HG03045 (cell line): ENCODE results near the gene SNAPC2.
A peak's percentile ranks its signal among the peaks of the same experiment; 100 is the strongest.
"Not testable (repeated sequence)": the region's sequence is repeated elsewhere in the genome, so short reads cannot be mapped to it uniquely, and the experiment has no call there.

Source experiments
- ATAC-seq: cut with Tn5 transposase; IDR thresholded peaks from one replicate; pipeline ENCODE4 v1.9.1; 2021; ENCODE audit warnings: mild to moderate bottlenecking, moderate library complexity; ENCODE audit not compliant: unreplicated experiment

SNAPC2 gene

DNA sequence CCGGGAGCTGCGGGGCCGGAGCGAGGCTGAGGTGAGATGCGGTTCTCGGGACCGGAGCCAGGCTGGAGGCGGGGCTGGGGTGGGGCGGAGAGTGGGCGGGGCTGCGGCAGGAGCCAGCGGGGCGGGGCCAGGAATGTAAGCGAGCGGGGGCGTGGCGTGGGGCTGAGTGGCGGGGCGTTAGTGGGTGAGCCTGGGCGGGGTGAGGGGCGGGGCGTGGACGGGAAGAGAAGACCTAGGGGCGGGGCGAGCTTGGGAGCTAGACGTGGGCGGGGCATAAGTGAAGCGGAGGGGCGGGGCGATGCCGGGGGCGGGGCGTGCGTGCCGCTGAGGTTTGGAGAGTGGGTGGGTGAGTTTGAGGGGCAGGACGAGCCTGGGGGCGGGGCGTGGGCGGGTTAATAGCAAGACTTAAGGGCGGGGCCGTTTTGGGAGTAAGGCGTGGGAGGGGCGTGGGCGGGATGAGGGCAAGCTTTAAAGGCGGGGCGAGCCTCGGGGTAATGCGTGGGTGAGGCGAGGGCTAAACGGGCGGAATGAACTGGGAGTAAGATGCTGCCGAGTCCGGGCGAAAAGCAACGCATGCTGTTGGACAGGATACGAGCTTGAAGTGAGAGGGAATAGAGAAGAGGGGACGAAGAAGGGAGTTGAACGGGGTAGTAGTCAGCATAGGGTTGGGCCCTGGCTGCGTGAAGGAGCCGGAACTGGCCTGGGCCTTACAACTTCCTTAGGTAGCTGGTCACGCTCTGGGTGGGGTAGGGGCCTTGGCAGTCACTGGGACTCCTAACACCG, 572 bp downstream of the SNAPC2 start:
- ATAC-seq, result peak; percentile 35

- no peak for ATAC-seq
Measured at GRCh38 chr19:7921302-7921966, 1.3 kb downstream of the SNAPC2 start.

GRCh38 chr19:7921967-7922835, 2.1 kb downstream of the SNAPC2 start:
- no peak for ATAC-seq

DNA sequence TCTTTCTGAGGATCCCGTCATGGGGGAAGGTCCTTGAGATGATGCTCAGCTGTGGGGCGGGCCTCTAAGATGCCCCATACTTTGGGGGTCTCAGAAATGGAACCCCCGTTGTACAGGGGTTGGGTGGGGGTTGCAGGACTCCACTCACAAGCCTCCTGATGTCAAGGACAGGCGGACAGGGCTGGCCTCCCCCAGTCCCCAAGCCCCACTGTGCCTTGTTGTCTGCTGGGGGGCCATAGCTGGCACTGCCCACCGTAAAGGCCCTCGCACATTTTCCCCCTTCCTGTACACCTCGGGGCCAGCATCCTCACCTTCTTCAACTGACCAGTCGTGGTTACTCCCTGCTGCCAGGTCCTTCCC, 2.7 kb downstream of the SNAPC2 start:
- ATAC-seq, result no peak

- no peak for ATAC-seq
Measured at GRCh38 chr19:7923295-7924191, 3.4 kb downstream of the SNAPC2 start.

- ATAC-seq, result no peak
Measured at GRCh38 chr19:7924241-7924640, 4.1 kb downstream of the SNAPC2 start.

- ATAC-seq, result no peak
Measured at GRCh38 chr19:7924651-7925170, 4.6 kb downstream of the SNAPC2 start.

- ATAC-seq, result no peak
Measured at GRCh38 chr19:7925171-7925851, 5.2 kb downstream of the SNAPC2 start.

DNA sequence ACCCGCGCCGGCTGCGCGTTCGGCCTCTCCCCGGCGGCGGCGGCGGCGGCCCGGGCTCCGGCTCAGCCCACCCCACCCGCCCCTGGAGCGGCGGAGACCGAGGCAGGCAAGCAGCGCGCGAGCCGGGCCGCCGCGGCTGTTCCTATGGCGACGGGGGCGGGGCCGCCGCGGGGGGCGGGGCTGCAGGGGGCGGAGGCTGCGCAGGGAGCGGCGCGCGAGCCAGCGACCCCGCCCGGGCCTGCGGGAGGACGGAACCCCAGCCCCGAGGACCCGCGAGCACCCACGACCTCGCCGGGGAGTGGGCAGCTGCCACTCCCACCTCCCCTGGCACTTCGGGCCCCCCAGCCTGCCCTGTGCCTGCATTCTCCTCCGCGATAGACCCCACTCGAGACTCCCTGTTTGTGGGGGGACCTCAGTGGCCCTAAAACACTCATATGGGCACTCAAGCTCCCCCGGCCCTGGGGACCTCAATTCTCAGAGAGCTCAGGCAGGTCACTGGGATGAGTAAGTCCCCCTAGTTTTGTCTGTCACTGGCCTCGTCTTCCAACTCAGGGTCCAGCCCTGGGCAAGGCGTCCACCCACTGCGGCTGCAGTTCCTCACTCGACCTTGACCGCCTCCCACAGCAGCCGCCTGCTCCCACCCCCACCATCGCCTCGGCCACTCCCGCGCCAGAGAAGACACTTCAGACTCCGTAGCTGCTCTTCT, 6.0 kb downstream of the SNAPC2 start, which contains the start of gene CTXN1:
Gene CTXN1 (minus strand): TSS at position 115 of the 706 bp plus-strand sequence. CDS start 597 bp downstream, outside the sequence.
- ATAC-seq, result peak; percentile 35

GRCh38 chr19:7926727-7927604, 6.8 kb downstream of the SNAPC2 start:
- no peak for ATAC-seq

- no peak for ATAC-seq
Measured at GRCh38 chr19:7927605-7928333, 7.6 kb downstream of the SNAPC2 start.

DNA sequence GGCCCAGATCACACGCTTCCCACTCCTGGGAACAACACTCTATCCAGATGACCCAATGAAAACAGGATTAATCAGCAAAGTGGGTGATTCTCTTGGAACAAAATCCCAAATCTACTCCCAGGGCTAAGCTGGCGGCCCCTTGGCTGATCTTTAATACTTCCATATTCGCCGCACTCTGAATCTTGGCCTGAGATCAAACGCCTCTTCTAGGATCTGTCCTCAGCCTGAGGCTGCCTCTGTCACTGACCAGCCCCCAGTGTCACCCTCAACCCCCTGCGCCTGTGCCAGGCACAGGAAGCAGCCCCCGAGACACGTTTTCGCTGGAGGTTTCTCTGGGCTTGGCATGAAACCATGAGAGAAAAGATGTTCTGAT, 8.2 kb downstream of the SNAPC2 start:
- ATAC-seq, result no peak

DNA sequence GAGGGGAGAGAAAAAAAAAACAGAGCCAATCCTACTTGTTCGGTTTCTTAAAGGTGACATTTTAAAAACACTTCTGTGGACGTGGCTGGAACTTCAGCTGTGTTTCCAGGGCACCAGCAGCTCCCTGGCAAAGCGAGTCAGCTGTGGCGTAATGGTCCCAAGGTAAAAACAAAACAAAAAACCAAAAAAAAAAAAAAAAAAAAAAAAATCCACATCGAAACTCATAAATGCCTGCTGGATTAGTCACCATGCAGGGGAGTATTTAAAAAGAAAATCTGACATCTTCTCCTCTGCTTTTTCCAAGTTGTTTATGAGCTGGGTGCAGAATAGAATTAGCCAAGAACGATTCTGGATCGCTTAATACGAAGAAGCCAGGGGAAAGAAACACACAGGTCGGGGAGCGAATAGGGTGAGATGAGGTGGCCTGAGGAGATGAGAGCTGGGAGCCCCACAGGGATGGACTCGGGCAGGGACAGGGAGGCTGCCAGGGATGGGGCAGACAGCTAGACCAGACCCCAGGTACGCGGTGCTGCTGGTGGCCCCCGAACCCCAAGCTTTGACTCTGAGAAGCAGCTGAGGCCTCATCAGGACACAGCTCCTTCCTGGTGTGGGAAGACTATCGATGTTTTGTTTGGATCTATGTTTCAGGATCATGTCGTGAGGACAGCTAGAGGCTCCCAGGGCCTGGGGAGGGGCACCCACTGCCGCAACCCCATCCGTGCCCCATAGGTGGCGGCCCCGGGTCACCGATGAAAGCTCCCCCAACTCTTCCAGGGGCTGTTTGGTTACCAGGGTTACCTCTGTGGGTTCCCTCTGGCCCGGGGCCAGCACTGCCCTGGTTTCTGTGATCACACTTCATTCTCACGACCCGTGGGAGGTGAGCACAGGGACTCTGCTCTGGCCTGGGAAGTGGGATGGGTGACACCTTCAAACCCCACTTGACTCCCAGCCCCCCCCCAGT, 8.9 kb downstream of the SNAPC2 start:
- ATAC-seq, result no peak

DNA sequence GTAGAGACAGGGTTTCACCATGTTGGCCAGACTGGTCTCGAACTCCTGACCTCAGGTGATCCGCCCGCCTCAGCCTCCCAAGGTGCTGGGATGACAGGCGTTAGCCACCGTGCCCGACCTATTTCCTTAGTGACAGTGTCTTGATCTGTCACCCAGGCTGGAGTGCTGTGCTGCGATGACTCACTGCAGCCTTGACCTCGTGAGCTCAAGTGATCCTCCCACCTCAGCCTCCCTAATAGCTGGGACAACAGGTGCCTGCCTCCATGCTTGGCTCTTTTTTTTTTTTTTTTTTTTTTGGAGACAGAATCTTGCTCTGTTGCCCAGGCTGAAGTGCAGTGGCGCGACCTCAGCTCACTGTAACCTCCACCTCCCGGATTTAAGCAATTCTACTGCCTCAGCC, 9.9 kb downstream of the SNAPC2 start:
- not testable (repeated sequence) for ATAC-seq

DNA sequence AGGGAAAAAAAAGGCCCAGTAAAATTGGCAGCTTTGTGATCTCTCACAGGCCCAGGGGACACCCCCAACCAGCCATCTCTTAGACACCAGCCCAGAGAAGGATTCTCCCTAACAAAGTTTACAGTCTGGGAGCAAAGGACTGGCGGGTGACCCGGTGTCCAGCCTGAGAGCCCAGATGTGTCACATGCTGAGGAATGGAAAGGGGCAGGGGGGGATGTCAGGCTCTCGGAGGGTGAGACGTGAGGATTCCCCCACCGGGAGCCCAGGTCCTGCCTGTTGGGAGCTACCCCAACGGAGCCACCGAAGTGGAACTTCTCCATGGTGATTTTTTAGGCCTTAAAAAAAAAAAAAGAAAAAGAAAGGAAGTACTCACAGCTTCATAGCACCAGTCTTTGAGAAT, 10.6 kb downstream of the SNAPC2 start:
- no peak for ATAC-seq
